HepG2 (cell line): ENCODE data around the gene CABP4. TPM values are rescaled to one million over a fixed set of nuclear protein-coding genes. Genes with fewer than 3 reads are reported as not detected.

ENCODE experiments used
- CC2D1A ChIP-seq: sonication (generic); formaldehyde crosslinking; IDR thresholded peaks from 2 replicates; pipeline ENCODE4 v1.8.1; 2023; ENCODE audit warnings: mild to moderate bottlenecking, missing genetic modification reagents
- CEBPG ChIP-seq: IDR thresholded peaks from 2 replicates; pipeline ENCODE4 v1.6.1; 2016
- DBP ChIP-seq: sonication (generic); formaldehyde crosslinking; IDR thresholded peaks from 2 replicates; pipeline ENCODE4 v1.4.0; 2020; ENCODE audit warnings: missing genetic modification reagents; ENCODE audit errors: not compliant biosample characterization
- HES4 ChIP-seq: sonication (generic); formaldehyde crosslinking; IDR thresholded peaks from 2 replicates; pipeline ENCODE4 v1.9.0; 2021; ENCODE audit warnings: mild to moderate bottlenecking, missing genetic modification reagents, borderline replicate concordance
- HOXA5 ChIP-seq: sonication (generic); formaldehyde crosslinking; IDR thresholded peaks from 2 replicates; pipeline ENCODE4 v1.4.0; 2020; ENCODE audit warnings: missing genetic modification reagents
- MATR3 ChIP-seq: sonication (generic); formaldehyde crosslinking; IDR thresholded peaks from 2 replicates; pipeline ENCODE4 v1.4.0; 2020; ENCODE audit warnings: missing genetic modification reagents
- RFX3 ChIP-seq: IDR thresholded peaks from 2 replicates; pipeline ENCODE4 v1.6.1; 2016; ENCODE audit warnings: missing biosample characterization, missing genetic modification reagents
- SATB2 ChIP-seq: sonication (generic); formaldehyde crosslinking; IDR thresholded peaks from 2 replicates; pipeline ENCODE4 v1.5.0; 2020; ENCODE audit warnings: missing genetic modification reagents
- SOX5 ChIP-seq: IDR thresholded peaks from 2 replicates; pipeline ENCODE4 v1.6.1; 2016; ENCODE audit warnings: borderline replicate concordance
- SP1 ChIP-seq, 2 experiments: fragments of 450-650 bp in 1 of 2; sonication (generic) in 1 of 2; formaldehyde crosslinking in 1 of 2; IDR thresholded peaks; 2 replicates each; pipeline versions ENCODE4 v1.4.0 to v1.6.1; 2016 to 2020; ENCODE audit warnings: missing genetic modification reagents in 1 of 2
- ZBTB21 ChIP-seq: sonication (generic); formaldehyde crosslinking; IDR thresholded peaks from 2 replicates; pipeline ENCODE4 v1.4.0; 2020; ENCODE audit warnings: missing genetic modification reagents
- ZFP37 ChIP-seq: sonication (generic); formaldehyde crosslinking; IDR thresholded peaks from 2 replicates; pipeline ENCODE4 v1.4.0; 2020; ENCODE audit warnings: missing genetic modification reagents, borderline replicate concordance
- polyA plus RNA-seq, 8 experiments: library from polyadenylated mRNA; depleted of rRNA in 3 of 8; stranded (reverse) in 7 of 8; unstranded in 1 of 8; fragments of >200 nt; fragmentation: Illumina TruSeq in 4 of 8; extraction: Trizol in 4 of 8; gene quantifications; 2 replicates each; pipeline versions ENCODE4 v1.2.1 to v1.2.3, GENCODE V29; 2011 to 2016; ENCODE audit warnings: low read depth in 4 of 8, missing spikeins in 1 of 8, mixed read lengths in 1 of 8; ENCODE audit not compliant: insufficient read depth in 1 of 8
- total RNA-seq, 5 experiments: library from RNA; depleted of rRNA; stranded (reverse); fragments of >200 nt; fragmentation: Illumina TruSeq; extraction: Trizol; gene quantifications; 2 replicates each; pipeline ENCODE4 v1.2.3, GENCODE V29; 2016; ENCODE audit warnings: low read depth in 1 of 5
- TF ChIP-seq, protein P1 (sequence below): sonication (generic); formaldehyde crosslinking; IDR thresholded peaks from 2 replicates; pipeline ENCODE4 v1.5.1; 2020; ENCODE audit warnings: mild to moderate bottlenecking, missing genetic modification reagents, moderate library complexity
- TF ChIP-seq, protein P2 (sequence below): sonication (generic); formaldehyde crosslinking; IDR thresholded peaks from 2 replicates; pipeline ENCODE4 v1.5.0; 2020; ENCODE audit warnings: missing genetic modification reagents, mild to moderate bottlenecking, borderline replicate concordance
- TF ChIP-seq, protein P3 (sequence below): sonication (generic); formaldehyde crosslinking; IDR thresholded peaks from 2 replicates; pipeline ENCODE4 v1.8.1; 2022; ENCODE audit warnings: low read depth, mild to moderate bottlenecking, missing genetic modification reagents
- TF ChIP-seq, protein P4 (sequence below): IDR thresholded peaks from 2 replicates; pipeline ENCODE4 v1.6.1; 2016; ENCODE audit warnings: low read depth, control low read depth
- TF ChIP-seq, protein P5 (sequence below): sonication (generic); formaldehyde crosslinking; IDR thresholded peaks from 2 replicates; pipeline ENCODE4 v1.5.0; 2020; ENCODE audit warnings: mild to moderate bottlenecking, missing genetic modification reagents

Gene CABP4
- total and polyA plus RNA-seq, 2 of the 13 experiments (the other 11 are each of a cell fraction or from before 2014, with no cell fraction given) = not detected

GRCh38 chr11:67508486-67509121 is 53.5 kb downstream of the CABP4 start (continued):
- TF ChIP-seq SP1 (IDR thresholded peaks at IDR 0.05) (no peak), SP1 (CRISPR knock-in tag; IDR thresholded peaks at IDR 0.05) (peak; percentile 61), HOXA5 (CRISPR knock-in tag) (no peak), SOX5 (CRISPR knock-in tag) (peak; percentile 26; the same call in 1 of the 2 replicates), CC2D1A (no peak), RFX3 (CRISPR knock-in tag) (peak; percentile 100), MATR3 (CRISPR knock-in tag) (no peak), SATB2 (CRISPR knock-in tag) (0 out of 2 replicates have a peak, but pooled peaks have one; percentile 62), HES4 (CRISPR knock-in tag) (no peak), ZFP37 (CRISPR knock-in tag) (peak; percentile 77; the same call in 1 of the 2 replicates), DBP (peak; percentile 63), CEBPG (CRISPR knock-in tag) (peak; percentile 31; the same call in 1 of the 2 replicates), ZBTB21 (CRISPR knock-in tag) (peak; percentile 90)
- TF ChIP-seq, protein P1, sequence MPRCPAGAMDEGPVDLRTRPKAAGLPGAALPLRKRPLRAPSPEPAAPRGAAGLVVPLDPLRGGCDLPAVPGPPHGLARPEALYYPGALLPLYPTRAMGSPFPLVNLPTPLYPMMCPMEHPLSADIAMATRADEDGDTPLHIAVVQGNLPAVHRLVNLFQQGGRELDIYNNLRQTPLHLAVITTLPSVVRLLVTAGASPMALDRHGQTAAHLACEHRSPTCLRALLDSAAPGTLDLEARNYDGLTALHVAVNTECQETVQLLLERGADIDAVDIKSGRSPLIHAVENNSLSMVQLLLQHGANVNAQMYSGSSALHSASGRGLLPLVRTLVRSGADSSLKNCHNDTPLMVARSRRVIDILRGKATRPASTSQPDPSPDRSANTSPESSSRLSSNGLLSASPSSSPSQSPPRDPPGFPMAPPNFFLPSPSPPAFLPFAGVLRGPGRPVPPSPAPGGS (CRISPR knock-in tag) = 0 out of 2 replicates have a peak, but pooled peaks have one; percentile 18
- TF ChIP-seq, protein P2, sequence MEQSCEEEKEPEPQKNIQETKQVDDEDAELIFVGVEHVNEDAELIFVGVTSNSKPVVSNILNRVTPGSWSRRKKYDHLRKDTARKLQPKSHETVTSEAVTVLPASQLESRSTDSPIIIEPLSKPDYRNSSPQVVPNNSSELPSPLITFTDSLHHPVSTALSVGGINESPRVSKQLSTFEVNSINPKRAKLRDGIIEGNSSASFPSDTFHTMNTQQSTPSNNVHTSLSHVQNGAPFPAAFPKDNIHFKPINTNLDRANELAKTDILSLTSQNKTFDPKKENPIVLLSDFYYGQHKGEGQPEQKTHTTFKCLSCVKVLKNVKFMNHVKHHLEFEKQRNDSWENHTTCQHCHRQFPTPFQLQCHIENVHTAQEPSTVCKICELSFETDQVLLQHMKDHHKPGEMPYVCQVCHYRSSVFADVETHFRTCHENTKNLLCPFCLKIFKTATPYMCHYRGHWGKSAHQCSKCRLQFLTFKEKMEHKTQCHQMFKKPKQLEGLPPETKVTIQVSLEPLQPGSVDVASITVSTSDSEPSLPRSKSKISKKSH (CRISPR knock-in tag) = peak; percentile 60; the same call in 1 of the 2 replicates
- TF ChIP-seq, protein P3, sequence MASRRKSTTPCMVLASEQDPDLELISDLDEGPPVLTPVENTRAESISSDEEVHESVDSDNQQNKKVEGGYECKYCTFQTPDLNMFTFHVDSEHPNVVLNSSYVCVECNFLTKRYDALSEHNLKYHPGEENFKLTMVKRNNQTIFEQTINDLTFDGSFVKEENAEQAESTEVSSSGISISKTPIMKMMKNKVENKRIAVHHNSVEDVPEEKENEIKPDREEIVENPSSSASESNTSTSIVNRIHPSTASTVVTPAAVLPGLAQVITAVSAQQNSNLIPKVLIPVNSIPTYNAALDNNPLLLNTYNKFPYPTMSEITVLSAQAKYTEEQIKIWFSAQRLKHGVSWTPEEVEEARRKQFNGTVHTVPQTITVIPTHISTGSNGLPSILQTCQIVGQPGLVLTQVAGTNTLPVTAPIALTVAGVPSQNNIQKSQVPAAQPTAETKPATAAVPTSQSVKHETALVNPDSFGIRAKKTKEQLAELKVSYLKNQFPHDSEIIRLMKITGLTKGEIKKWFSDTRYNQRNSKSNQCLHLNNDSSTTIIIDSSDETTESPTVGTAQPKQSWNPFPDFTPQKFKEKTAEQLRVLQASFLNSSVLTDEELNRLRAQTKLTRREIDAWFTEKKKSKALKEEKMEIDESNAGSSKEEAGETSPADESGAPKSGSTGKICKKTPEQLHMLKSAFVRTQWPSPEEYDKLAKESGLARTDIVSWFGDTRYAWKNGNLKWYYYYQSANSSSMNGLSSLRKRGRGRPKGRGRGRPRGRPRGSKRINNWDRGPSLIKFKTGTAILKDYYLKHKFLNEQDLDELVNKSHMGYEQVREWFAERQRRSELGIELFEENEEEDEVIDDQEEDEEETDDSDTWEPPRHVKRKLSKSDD (CRISPR knock-in tag) = peak; percentile 74; the same call in 1 of the 2 replicates
- TF ChIP-seq, protein P4, sequence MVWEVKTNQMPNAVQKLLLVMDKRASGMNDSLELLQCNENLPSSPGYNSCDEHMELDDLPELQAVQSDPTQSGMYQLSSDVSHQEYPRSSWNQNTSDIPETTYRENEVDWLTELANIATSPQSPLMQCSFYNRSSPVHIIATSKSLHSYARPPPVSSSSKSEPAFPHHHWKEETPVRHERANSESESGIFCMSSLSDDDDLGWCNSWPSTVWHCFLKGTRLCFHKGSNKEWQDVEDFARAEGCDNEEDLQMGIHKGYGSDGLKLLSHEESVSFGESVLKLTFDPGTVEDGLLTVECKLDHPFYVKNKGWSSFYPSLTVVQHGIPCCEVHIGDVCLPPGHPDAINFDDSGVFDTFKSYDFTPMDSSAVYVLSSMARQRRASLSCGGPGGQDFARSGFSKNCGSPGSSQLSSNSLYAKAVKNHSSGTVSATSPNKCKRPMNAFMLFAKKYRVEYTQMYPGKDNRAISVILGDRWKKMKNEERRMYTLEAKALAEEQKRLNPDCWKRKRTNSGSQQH (CRISPR knock-in tag) = peak; percentile 57; the same call in 1 of the 2 replicates
- TF ChIP-seq, protein P5, sequence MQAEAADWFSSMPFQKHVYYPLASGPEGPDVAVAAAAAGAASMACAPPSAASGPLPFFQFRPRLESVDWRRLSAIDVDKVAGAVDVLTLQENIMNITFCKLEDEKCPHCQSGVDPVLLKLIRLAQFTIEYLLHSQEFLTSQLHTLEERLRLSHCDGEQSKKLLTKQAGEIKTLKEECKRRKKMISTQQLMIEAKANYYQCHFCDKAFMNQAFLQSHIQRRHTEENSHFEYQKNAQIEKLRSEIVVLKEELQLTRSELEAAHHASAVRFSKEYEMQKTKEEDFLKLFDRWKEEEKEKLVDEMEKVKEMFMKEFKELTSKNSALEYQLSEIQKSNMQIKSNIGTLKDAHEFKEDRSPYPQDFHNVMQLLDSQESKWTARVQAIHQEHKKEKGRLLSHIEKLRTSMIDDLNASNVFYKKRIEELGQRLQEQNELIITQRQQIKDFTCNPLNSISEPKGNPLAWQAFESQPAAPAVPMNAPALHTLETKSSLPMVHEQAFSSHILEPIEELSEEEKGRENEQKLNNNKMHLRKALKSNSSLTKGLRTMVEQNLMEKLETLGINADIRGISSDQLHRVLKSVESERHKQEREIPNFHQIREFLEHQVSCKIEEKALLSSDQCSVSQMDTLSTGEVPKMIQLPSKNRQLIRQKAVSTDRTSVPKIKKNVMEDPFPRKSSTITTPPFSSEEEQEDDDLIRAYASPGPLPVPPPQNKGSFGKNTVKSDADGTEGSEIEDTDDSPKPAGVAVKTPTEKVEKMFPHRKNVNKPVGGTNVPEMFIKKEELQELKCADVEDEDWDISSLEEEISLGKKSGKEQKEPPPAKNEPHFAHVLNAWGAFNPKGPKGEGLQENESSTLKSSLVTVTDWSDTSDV (CRISPR knock-in tag) = 0 out of 2 replicates have a peak, but pooled peaks have one; percentile 61
